Measurements from ENCODE around the gene TCP11L2. TPM values are rescaled to one million over a fixed set of nuclear protein-coding genes. Genes with fewer than 3 reads are reported as not detected.

Gene TCP11L2
- total and polyA plus RNA-seq, 4 donors = 2.5 to 98.1 (median 5.9) TPM

GRCh38 chr12:106309671-106310505, 7.4 kb downstream of the TCP11L2 start:
- Histone ChIP-seq H3K4me1 (ENCODE audit: control insufficient read depth in 4 of 4, insufficient read depth in 4 of 4, low read length in 3 of 4) (no peaks in the 10 kb centered on the region), H3K4me3 (ENCODE audit: low read depth in 1 of 3, low read length in 3 of 3) (no peak overlapping the region), H3K27ac (ENCODE audit: low read depth in 1 of 2, low read length in 2 of 2) (no peak overlapping the region), H3K9me3 (ENCODE audit: control insufficient read depth in 4 of 4, low read length in 3 of 4) (no peaks in the 10 kb centered on the region), H3K36me3 (ENCODE audit: control insufficient read depth in 4 of 4, insufficient read depth in 3 of 4, low read depth in 1 of 4, low read length in 3 of 4) (peaks cover 0 to 2% (median 2%) of the 10 kb centered on the region in 4 donors), H3K9ac (ENCODE audit: low read depth in 1 of 2, low read length in 2 of 2) (no peak overlapping the region), H3K27me3 (ENCODE audit: control insufficient read depth in 4 of 4, insufficient read depth in 4 of 4, low read length in 3 of 4) (no peaks in the 10 kb centered on the region)
- no peak for DNase-seq (ENCODE audit: low spot score)
- TF ChIP-seq FOXA1 (IDR thresholded peaks at IDR 0.05) = no peak
- TF ChIP-seq ATF3 (IDR thresholded peaks at IDR 0.05) = no peak
- no peak for TF ChIP-seq HNF4A (conservative IDR thresholded peaks at IDR 0.05)
- no peak for TF ChIP-seq EGR1 (IDR thresholded peaks at IDR 0.05; ENCODE audit: low read depth in 2 of 2)
- no peak for TF ChIP-seq JUND (IDR thresholded peaks at IDR 0.05)
- TF ChIP-seq REST (IDR thresholded peaks at IDR 0.05) = no peak
- TF ChIP-seq RXRA (IDR thresholded peaks at IDR 0.05) = no peak
- no peak for TF ChIP-seq FOXA2 (IDR thresholded peaks at IDR 0.05)
- TF ChIP-seq ZBTB33 (IDR thresholded peaks at IDR 0.05) = no peak
- no peak for TF ChIP-seq TAF1 (conservative IDR thresholded peaks at IDR 0.05)
- 86% methylated on average over 7 of the region's 7 CpGs for WGBS

- Histone ChIP-seq H3K9ac (ENCODE audit: low read depth in 1 of 2, low read length in 2 of 2) (no peak overlapping the region), H3K27ac (ENCODE audit: low read depth in 1 of 2, low read length in 2 of 2) (no peak overlapping the region), H3K4me1 (ENCODE audit: control insufficient read depth in 4 of 4, insufficient read depth in 4 of 4, low read length in 3 of 4) (no peaks in the 10 kb centered on the region), H3K27me3 (ENCODE audit: control insufficient read depth in 4 of 4, insufficient read depth in 4 of 4, low read length in 3 of 4) (no peaks in the 10 kb centered on the region), H3K36me3 (ENCODE audit: control insufficient read depth in 4 of 4, insufficient read depth in 3 of 4, low read depth in 1 of 4, low read length in 3 of 4) (peaks cover 3 to 7% (median 5%) of the 10 kb centered on the region in 4 donors), H3K4me3 (ENCODE audit: low read depth in 1 of 3, low read length in 3 of 3) (no peak overlapping the region), H3K9me3 (ENCODE audit: control insufficient read depth in 4 of 4, low read length in 3 of 4) (no peaks in the 10 kb centered on the region)
- WGBS = 88% methylated on average over 5 of the region's 5 CpGs
- TF ChIP-seq TAF1 (conservative IDR thresholded peaks at IDR 0.05) = no peak
- TF ChIP-seq GABPA (IDR thresholded peaks at IDR 0.05 in 1 of 2, conservative IDR thresholded peaks at IDR 0.05 in 1 of 2) = no peak
- TF ChIP-seq FOXA2 (IDR thresholded peaks at IDR 0.05) = no peak
- TF ChIP-seq NR2F2 (IDR thresholded peaks at IDR 0.05) = no peak
- no peak for TF ChIP-seq ZBTB33 (IDR thresholded peaks at IDR 0.05)
- no peak for DNase-seq (ENCODE audit: low spot score)
Observed at GRCh38 chr12:106310687-106311086, 8.2 kb downstream of the TCP11L2 start.

Data from liver (tissue), 9 donors.